Nephron progenitor cell (in vitro differentiated cells): Measurements from ENCODE around the gene LEUTX.

Source experiments
- DNase-seq: peaks from one replicate; pipeline ENCODE4 v3.0.0; 2021
- H3K27ac Mint-ChIP-seq: 2 replicates; pipeline ENCODE4 v1.8.0; 2021; ENCODE audit warnings: mild to moderate bottlenecking, moderate library complexity, mixed read lengths
- H3K27me3 Mint-ChIP-seq: 2 replicates; pipeline ENCODE4 v1.8.0; 2021; ENCODE audit warnings: mild to moderate bottlenecking, low read depth, mixed read lengths; ENCODE audit not compliant: poor library complexity
- H3K36me3 Mint-ChIP-seq: 2 replicates; pipeline ENCODE4 v1.8.0; 2021; ENCODE audit warnings: low read depth, mixed read lengths
- H3K4me1 Mint-ChIP-seq: 2 replicates; pipeline ENCODE4 v1.8.0; 2021; ENCODE audit warnings: mixed read lengths
- H3K4me3 Mint-ChIP-seq: 2 replicates; pipeline ENCODE4 v1.8.0; 2021; ENCODE audit warnings: mild to moderate bottlenecking, moderate library complexity, mixed read lengths
- H3K9me3 Mint-ChIP-seq: 2 replicates; pipeline ENCODE4 v1.8.0; 2021; ENCODE audit warnings: mild to moderate bottlenecking, moderate library complexity, mixed read lengths
- CTCF ChIP-seq: fragments of 200-600 bp; sonication (generic); IDR thresholded peaks from 2 replicates; pipeline ENCODE4 v1.5.0; 2021; ENCODE audit warnings: antibody characterized with exemption

The LEUTX gene

DNA sequence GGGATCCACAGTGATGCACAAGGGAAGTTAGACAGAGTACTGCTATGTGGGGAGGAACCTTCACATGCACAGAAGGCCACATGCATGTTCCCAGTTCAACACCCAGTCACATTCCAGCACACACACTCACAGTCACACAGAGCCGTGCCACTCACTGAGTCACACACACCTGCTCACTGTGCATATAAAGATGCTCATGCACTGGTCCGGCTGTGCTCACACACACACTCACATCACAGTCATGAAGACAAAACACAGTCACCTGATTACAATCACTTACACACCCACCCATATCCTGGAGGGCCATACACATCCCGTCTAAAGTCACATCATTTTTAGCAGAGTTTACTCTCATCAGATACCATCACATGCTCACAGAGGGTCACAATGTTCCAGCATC is 41.3 kb upstream of the LEUTX start:
- Mint-ChIP-seq H3K4me1 (no peaks in the 10 kb centered on the region), H3K27ac (no peak overlapping the region), H3K4me3 (no peak overlapping the region), H3K27me3 (peaks cover 39% of the 10 kb centered on the region), H3K9me3 (peaks cover 2% of the 10 kb centered on the region), H3K36me3 (no peaks in the 10 kb centered on the region)
- no peak for TF ChIP-seq CTCF
- DNase-seq = no peak

DNA sequence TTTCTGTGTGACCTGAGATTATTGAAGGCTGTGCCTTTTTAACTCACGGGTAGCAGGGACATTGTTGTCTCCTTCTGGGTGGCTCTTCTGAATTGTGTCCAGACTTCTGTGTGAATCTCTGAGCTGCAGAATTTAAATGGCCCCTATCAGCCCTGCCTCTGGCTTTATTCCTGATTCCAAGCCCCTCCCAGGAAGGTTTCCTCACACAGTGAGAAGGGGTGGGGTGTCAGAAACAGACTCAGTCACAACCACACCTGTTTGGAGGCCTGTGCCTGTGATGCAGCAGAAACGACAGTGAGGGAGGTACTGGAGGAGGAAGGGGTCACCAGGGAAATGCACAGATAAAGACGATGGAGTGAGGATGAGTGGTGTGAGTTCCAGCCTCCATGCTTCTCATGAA is 40.8 kb upstream of the LEUTX start, which contains the start of gene CLC:
CLC (minus strand) TSS at position 139 of the 400 bp plus-strand sequence; CDS start at position 62, 77 bp downstream.
- no peaks in the 10 kb centered on the region for H3K4me1 Mint-ChIP-seq
- H3K27me3 Mint-ChIP-seq = peaks cover 39% of the 10 kb centered on the region
- H3K4me3 Mint-ChIP-seq = no peak within 1 kb of the TSS
- DNase-seq = no peak
- H3K27ac Mint-ChIP-seq = no peak within 1 kb of the TSS
- no peaks in the 10 kb centered on the region for H3K36me3 Mint-ChIP-seq
- H3K9me3 Mint-ChIP-seq = peaks cover 2% of the 10 kb centered on the region
- no peak for TF ChIP-seq CTCF

- Mint-ChIP-seq H3K4me3 (no peak overlapping the region), H3K27me3 (peaks cover 38% of the 10 kb centered on the region), H3K4me1 (no peaks in the 10 kb centered on the region), H3K27ac (no peak overlapping the region), H3K9me3 (no peaks in the 10 kb centered on the region), H3K36me3 (no peaks in the 10 kb centered on the region)
- no peak for DNase-seq
- TF ChIP-seq CTCF = no peak
These were observed 39.8 kb upstream of the LEUTX start for GRCh38 chr19:39738814-39739213.

DNA sequence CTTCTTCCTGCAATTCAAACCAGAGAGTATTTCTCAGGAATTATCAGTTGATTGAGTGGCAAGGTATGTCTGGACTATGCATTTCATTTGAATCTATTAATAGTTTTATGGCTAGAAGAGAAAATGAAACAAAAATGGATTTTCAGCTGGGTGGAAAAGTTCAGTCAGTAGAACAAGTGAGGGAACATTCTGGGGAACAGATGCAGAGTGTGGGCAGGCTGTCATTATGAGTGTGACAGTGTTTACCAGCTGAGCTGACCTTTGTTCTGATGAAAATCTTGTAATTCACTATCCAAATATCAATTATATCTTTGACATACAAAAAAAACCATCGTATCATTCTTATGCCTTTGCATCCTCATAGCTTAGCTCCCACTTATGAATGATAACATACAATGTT is 38.3 kb upstream of the LEUTX start:
- peaks cover 30% of the 10 kb centered on the region for H3K27me3 Mint-ChIP-seq
- no peaks in the 10 kb centered on the region for H3K4me1 Mint-ChIP-seq
- no peak for TF ChIP-seq CTCF
- H3K36me3 Mint-ChIP-seq = no peaks in the 10 kb centered on the region
- no peak overlapping the region for H3K4me3 Mint-ChIP-seq
- H3K27ac Mint-ChIP-seq = no peak overlapping the region
- H3K9me3 Mint-ChIP-seq = no peaks in the 10 kb centered on the region
- no peak for DNase-seq

GRCh38 chr19:39745643-39746042 is 33.0 kb upstream of the LEUTX start:
- H3K27ac Mint-ChIP-seq = no peak overlapping the region
- TF ChIP-seq CTCF = no peak
- no peak overlapping the region for H3K4me3 Mint-ChIP-seq
- no peak for DNase-seq
- H3K36me3 Mint-ChIP-seq = no peaks in the 10 kb centered on the region
- H3K27me3 Mint-ChIP-seq = peaks cover 20% of the 10 kb centered on the region
- H3K4me1 Mint-ChIP-seq = no peaks in the 10 kb centered on the region
- no peaks in the 10 kb centered on the region for H3K9me3 Mint-ChIP-seq

DNA sequence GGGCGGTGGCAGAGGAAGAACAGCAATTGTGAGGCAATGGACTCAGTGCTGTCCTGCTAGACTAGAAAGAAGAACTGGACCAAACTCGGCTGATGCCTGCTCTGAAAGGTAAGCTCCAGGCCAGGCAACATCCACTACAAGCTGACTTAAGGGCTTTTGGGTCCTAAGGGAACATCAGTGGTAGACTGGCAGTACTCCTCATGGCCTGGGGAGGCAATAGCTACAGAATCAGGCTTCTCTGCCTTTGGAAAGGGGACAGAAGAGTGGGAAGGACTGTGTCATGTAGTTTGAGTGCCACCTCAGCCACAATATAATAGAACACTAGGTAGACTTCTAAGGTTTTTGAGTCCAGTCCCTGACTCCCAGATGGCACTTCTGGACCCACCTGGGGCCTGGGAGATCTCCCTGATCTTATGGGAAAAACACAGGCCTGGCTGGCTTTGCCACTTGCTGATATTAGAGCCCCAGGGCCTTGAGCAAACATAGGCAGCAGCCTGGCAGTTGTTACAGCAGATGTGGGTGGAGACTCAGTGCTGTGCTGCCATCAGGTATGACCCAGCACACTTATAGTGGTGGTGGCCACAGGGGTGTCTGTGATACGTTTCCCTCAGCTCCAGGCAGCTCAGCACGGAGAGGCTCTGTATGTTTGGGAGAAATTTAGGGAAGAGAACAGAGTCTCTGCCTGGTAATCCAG is 31.7 kb upstream of the LEUTX start:
- Mint-ChIP-seq H3K36me3 (no peaks in the 10 kb centered on the region), H3K27me3 (peaks cover 19% of the 10 kb centered on the region), H3K27ac (no peak overlapping the region), H3K9me3 (no peaks in the 10 kb centered on the region), H3K4me1 (no peaks in the 10 kb centered on the region), H3K4me3 (no peak overlapping the region)
- no peak for TF ChIP-seq CTCF
- no peak for DNase-seq
